BLaER1 treated with 17β-estradiol and CSF1 and Interleukin-3, amounts not matched to agents 10 nM and 100 nM (cell line): ENCODE data around the gene SEMA5A.

Source experiments
- H3K27ac ChIP-seq, 11 experiments: shearing (Covaris generic); formaldehyde crosslinking; 2 replicates each; pipeline ENCODE4 v1.8.1; 2022
- H3K27me3 ChIP-seq, 11 experiments: shearing (Covaris generic); formaldehyde crosslinking; 2 replicates each; pipeline ENCODE4 v1.8.1; 2022
- H3K36me3 ChIP-seq, 11 experiments: shearing (Covaris generic); formaldehyde crosslinking; 2 replicates each; pipeline ENCODE4 v1.8.1; 2022
- H3K4me1 ChIP-seq, 10 experiments: shearing (Covaris generic); formaldehyde crosslinking; 2 replicates each; pipeline ENCODE4 v1.8.1; 2022
- H3K4me2 ChIP-seq, 11 experiments: shearing (Covaris generic); formaldehyde crosslinking; 2 replicates each; pipeline ENCODE4 v1.8.1; 2022
- H3K4me3 ChIP-seq, 10 experiments: shearing (Covaris generic); formaldehyde crosslinking; 2 replicates each; pipeline ENCODE4 v1.8.1; 2022
- H3K9ac ChIP-seq, 11 experiments: shearing (Covaris generic); formaldehyde crosslinking; 2 replicates each; pipeline ENCODE4 v1.8.1; 2022
- H3K9me3 ChIP-seq, 11 experiments: shearing (Covaris generic); formaldehyde crosslinking; replicated peaks in 1 of 11; 2 replicates each; pipeline ENCODE4 v1.8.1; 2022
- H4K20me1 ChIP-seq, 11 experiments: shearing (Covaris generic); formaldehyde crosslinking; 2 replicates each; pipeline ENCODE4 v1.8.1; 2022
- Cebpa-rat ChIP-seq, 11 experiments: shearing (Covaris generic); IDR thresholded peaks; 2 replicates each; pipeline ENCODE4 v1.8.1; 2022

SEMA5A gene

DNA sequence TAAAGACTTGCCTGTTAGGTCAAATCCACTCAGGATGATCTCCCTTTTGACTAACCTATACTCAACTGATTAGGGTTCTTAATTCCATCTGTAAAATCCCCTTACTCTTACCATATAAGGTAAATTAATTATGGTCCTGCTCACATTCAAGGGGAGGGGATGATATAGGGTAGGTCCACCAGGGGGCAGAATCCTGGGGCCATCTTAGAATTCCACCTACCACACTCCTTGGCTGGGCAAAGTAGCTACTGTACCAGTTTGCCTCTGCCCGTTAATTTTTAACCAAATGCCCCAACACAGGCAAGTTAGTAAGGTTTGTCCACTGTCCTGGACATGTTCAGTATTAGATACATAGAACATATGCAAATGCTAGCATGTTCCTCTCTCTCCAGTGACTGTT is 262.4 kb downstream of the SEMA5A start:
- Histone ChIP-seq H3K9me3 (peaks cover 4 to 8% (median 7%) of the 10 kb centered on the region in 11 experiments; a peak in 19 of 22 replicates), H3K36me3 (no peaks in the 10 kb centered on the region), H3K4me3 (no peak overlapping the region), H3K4me1 (peaks cover 0 to 16% (median 0%) of the 10 kb centered on the region in 10 experiments; a peak in 5 of 20 replicates), H3K9ac (no peak overlapping the region), H3K4me2 (no peak overlapping the region), H3K27me3 (no peaks in the 10 kb centered on the region), H4K20me1 (no peaks in the 10 kb centered on the region), H3K27ac (no peak overlapping the region)
- TF ChIP-seq Cebpa-rat (IDR thresholded peaks at IDR 0.05): no peak

DNA sequence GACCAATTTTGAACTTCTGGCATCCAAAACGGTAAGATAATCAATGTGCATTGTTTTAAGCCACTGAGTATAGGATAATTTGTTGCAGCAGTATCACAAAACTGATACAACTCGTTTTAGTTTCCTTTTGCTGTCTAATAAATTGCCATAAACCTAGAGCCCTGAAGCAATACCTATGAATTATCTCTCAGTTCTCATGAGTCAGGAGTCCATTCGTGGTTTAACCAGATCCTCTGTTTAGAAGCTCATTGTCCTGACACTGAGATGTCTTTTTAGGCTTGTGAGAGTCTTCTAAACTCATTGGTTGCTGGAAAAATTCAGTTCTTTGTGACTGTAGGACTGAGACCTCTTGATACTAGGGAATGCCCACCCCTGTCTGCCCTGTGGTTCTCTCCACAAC is 262.9 kb downstream of the SEMA5A start:
- no peak overlapping the region for H3K9ac ChIP-seq
- H3K4me2 ChIP-seq: no peak overlapping the region
- H4K20me1 ChIP-seq: no peaks in the 10 kb centered on the region
- H3K9me3 ChIP-seq: peaks cover 8 to 13% (median 12%) of the 10 kb centered on the region in 11 experiments; a peak in 19 of 22 replicates
- no peaks in the 10 kb centered on the region for H3K36me3 ChIP-seq
- no peaks in the 10 kb centered on the region for H3K27me3 ChIP-seq
- no peak for TF ChIP-seq Cebpa-rat (IDR thresholded peaks at IDR 0.05)
- H3K27ac ChIP-seq: no peak overlapping the region
- no peak overlapping the region for H3K4me3 ChIP-seq
- peaks cover 0 to 16% (median 0%) of the 10 kb centered on the region in 10 experiments; a peak in 5 of 20 replicates for H3K4me1 ChIP-seq

DNA sequence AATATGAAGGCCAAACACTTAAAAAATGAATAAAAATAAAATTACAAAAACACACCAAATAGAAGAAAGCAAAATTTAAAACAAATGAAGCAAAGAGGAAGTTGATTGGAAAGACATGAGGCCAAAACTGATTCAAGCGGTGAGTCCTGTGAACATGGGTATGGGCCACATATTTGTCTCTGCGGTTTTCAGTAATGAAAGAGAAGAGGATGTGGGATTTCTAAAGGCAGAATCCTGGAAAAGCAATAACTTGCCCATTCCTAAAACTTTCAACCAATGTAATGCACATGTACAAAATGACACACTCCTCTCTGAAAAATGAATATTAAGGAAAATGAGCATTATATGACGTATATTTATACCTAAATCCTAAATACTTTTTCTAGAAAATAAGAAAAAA is 263.7 kb downstream of the SEMA5A start:
- Histone ChIP-seq H3K4me2 (no peak overlapping the region), H4K20me1 (no peaks in the 10 kb centered on the region), H3K27me3 (no peaks in the 10 kb centered on the region), H3K27ac (no peak overlapping the region), H3K9ac (no peak overlapping the region), H3K4me3 (no peak overlapping the region), H3K4me1 (peaks cover 0 to 16% (median 0%) of the 10 kb centered on the region in 10 experiments; a peak in 5 of 20 replicates), H3K9me3 (peaks cover 8 to 14% (median 12%) of the 10 kb centered on the region in 11 experiments; a peak in 19 of 22 replicates), H3K36me3 (no peaks in the 10 kb centered on the region)
- TF ChIP-seq Cebpa-rat (IDR thresholded peaks at IDR 0.05): no peak

DNA sequence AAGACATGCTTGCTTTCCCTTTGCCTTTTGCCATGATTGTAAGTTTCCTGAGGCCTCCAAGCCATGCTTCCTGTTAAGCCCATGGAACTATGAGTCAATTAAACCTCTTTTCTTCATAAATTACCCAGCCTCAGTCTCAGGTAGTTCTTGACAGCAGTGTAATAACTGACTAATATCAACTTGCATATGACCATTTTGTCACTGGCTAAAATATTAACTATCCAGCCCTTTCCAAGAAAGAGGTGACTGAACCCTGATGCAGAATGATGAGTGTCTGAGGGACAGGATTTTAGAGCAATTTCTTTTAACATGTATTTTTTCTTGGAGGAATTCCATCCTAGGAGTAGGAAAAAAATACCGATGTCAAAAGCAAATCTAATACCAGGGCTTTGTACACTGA is 266.1 kb downstream of the SEMA5A start:
- Histone ChIP-seq H3K27ac (no peak overlapping the region), H3K4me1 (peaks cover 0 to 10% (median 0%) of the 10 kb centered on the region in 10 experiments; a peak in 5 of 20 replicates), H4K20me1 (no peaks in the 10 kb centered on the region), H3K9me3 (peaks cover 8 to 14% (median 12%) of the 10 kb centered on the region in 11 experiments; a peak in 19 of 22 replicates), H3K9ac (no peak overlapping the region), H3K4me2 (no peak overlapping the region), H3K36me3 (no peaks in the 10 kb centered on the region), H3K4me3 (no peak overlapping the region), H3K27me3 (no peaks in the 10 kb centered on the region)
- TF ChIP-seq Cebpa-rat (IDR thresholded peaks at IDR 0.05): no peak

DNA sequence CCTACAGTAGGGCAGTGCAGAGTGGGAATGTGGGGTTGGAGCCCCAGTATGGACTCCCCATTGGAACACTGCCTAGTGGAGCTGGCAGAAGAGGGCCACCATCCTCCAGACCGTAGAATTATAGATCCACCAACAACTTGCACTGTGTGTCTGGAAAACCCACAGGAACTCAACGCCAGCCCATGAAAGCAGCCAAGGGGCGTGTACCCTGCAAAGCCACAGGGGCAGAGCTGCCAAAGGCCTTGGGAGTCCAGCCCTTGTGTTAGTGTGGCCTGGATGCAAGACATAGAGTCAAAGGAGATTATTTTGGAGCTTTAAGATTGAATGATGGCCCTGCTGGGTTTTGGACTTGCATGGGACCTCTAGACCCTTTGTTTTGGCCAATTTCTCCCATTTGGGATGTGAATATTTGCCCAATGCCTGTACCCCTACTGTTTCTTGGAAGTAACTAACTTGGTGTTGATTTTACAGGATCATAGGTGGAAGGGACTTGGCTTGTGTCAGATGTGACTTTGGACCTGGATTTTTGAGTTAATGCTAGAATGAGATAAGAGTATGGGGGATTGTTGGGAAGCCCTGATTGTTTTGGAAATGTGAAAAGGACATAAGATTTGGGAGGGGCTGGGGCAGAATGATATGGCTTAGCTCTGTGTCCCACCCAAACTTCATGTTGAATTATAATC is 266.8 kb downstream of the SEMA5A start:
- no peak overlapping the region for H3K4me3 ChIP-seq
- no peak overlapping the region for H3K9ac ChIP-seq
- H3K27ac ChIP-seq: no peak overlapping the region
- H3K4me1 ChIP-seq: peaks cover 0 to 2% (median 0%) of the 10 kb centered on the region in 10 experiments; a peak in 4 of 20 replicates
- peaks cover 8 to 14% (median 12%) of the 10 kb centered on the region in 11 experiments; a peak in 19 of 22 replicates for H3K9me3 ChIP-seq
- H4K20me1 ChIP-seq: no peaks in the 10 kb centered on the region
- TF ChIP-seq Cebpa-rat (IDR thresholded peaks at IDR 0.05): no peak
- no peaks in the 10 kb centered on the region for H3K36me3 ChIP-seq
- H3K27me3 ChIP-seq: no peaks in the 10 kb centered on the region
- no peak overlapping the region for H3K4me2 ChIP-seq

DNA sequence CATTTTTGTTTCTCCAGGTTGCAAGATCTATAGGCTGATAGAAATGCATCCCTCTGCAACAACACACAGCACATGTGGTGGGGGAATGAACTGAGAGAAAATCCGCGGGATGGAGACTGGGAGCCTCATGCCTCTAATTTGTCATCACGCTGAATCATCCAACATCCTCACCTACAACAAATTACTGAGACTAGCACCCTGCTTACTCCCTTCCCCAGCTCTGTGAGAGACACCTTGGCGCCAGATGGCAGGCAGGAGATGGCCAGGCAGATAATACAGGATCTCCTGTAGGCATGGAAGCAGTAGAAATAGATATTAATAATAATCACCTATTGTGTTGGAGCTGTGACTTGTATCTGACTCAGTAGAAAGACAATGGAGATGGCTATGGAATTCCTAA is 276.9 kb downstream of the SEMA5A start:
- no peak for TF ChIP-seq Cebpa-rat (IDR thresholded peaks at IDR 0.05)
- peaks cover 0 to 23% (median 14%) of the 10 kb centered on the region in 11 experiments; a peak in 14 of 22 replicates for H3K9me3 ChIP-seq
- H3K27me3 ChIP-seq: no peaks in the 10 kb centered on the region
- H3K4me3 ChIP-seq: no peak overlapping the region
- no peaks in the 10 kb centered on the region for H3K36me3 ChIP-seq
- no peak overlapping the region for H3K9ac ChIP-seq
- H3K4me1 ChIP-seq: no peaks in the 10 kb centered on the region
- no peaks in the 10 kb centered on the region for H4K20me1 ChIP-seq
- H3K27ac ChIP-seq: no peak overlapping the region
- no peak overlapping the region for H3K4me2 ChIP-seq

DNA sequence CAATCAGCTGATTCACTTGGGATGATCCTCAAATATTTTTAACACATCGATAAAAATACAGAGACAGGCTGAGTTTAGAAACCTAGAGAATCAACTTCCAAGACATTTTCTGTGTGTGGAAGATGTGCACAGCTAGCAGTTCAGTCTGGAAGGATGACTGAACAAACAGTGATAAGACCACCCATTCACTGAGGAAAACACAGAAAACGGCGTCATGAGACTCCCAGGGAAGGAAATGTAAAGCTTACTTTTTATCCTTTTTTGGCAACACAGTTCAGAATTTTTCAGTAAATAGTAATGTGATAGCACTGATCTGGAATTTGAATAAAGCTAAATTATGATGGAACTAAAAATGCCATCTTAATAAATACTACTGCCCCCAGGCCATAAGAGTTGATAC is 277.6 kb downstream of the SEMA5A start:
- no peak for TF ChIP-seq Cebpa-rat (IDR thresholded peaks at IDR 0.05)
- no peak overlapping the region for H3K4me2 ChIP-seq
- H4K20me1 ChIP-seq: no peaks in the 10 kb centered on the region
- no peaks in the 10 kb centered on the region for H3K4me1 ChIP-seq
- H3K9ac ChIP-seq: no peak overlapping the region
- no peak overlapping the region for H3K27ac ChIP-seq
- no peaks in the 10 kb centered on the region for H3K36me3 ChIP-seq
- H3K9me3 ChIP-seq: peaks cover 0 to 23% (median 13%) of the 10 kb centered on the region in 11 experiments; a peak in 14 of 22 replicates
- H3K27me3 ChIP-seq: no peaks in the 10 kb centered on the region
- no peak overlapping the region for H3K4me3 ChIP-seq

DNA sequence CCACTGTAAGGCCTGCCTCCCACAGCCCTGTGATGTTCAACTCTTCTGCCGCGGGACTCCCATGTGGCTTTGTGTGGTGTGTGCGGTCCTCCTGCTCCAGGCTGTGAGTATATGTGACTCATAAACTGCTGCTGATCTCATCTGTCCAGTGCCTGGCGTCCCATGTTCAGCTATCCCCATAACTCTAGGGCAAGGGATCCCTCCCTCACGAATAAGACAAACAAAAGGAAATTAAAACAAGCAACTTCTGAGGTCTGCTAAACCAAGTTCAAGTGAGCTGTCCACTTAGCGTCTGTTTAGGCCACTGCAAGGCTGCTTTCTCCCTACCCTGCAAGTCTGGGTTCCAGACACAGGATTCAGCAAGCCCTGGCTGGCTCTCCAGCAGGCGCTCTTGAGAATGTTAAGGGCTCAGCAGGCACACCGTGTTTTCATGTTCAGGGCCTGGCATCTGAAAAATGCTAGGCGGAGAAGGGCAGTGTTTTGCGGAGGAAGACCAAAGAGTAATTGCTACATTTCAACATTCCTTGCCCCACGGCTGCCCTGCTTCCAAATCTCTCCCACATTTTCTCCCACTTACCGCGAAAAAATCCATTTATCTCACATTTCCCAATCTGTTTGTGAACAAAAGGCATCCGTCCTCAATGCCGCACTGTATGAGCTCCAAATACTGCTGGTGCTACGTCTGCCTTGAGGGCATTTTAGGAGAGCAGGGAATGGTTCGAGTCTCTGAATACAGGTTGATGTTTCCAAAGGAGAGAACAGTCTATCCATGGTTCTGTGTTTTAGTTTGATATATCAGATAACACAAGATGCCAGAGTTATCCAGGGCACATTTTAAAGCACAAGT is 280.2 kb downstream of the SEMA5A start:
- no peak overlapping the region for H3K9ac ChIP-seq
- no peak for TF ChIP-seq Cebpa-rat (IDR thresholded peaks at IDR 0.05)
- no peaks in the 10 kb centered on the region for H3K27me3 ChIP-seq
- no peaks in the 10 kb centered on the region for H4K20me1 ChIP-seq
- no peaks in the 10 kb centered on the region for H3K36me3 ChIP-seq
- H3K4me2 ChIP-seq: no peak overlapping the region
- H3K9me3 ChIP-seq: peaks cover 0 to under 1% (median 0%) of the 10 kb centered on the region in 11 experiments; a peak in 1 of 22 replicates
- no peak overlapping the region for H3K4me3 ChIP-seq
- no peaks in the 10 kb centered on the region for H3K4me1 ChIP-seq
- H3K27ac ChIP-seq: no peak overlapping the region

DNA sequence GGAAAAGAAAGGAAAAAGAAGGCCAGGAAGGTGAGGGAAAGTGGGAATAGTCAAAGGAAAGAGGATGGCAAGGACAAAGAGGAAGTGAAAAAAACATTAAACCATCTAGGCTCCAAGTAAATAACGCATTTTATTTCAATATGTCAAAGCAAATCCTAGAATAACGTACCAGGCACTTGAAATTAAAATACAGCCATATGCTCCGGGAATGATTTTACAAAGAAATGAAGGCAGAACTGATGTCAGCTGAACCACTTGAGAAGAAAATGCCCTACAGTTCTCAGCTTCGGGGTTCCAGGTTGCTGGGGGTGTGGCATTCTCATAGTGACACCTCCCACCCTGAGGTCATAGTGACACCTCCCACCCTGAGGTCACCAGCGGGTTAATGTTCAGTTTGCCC is 281.6 kb downstream of the SEMA5A start:
- no peak overlapping the region for H3K9ac ChIP-seq
- TF ChIP-seq Cebpa-rat (IDR thresholded peaks at IDR 0.05): no peak
- no peaks in the 10 kb centered on the region for H3K9me3 ChIP-seq
- no peak overlapping the region for H3K4me2 ChIP-seq
- H3K4me3 ChIP-seq: no peak overlapping the region
- H3K27ac ChIP-seq: no peak overlapping the region
- H3K4me1 ChIP-seq: no peaks in the 10 kb centered on the region
- H3K36me3 ChIP-seq: no peaks in the 10 kb centered on the region
- no peaks in the 10 kb centered on the region for H4K20me1 ChIP-seq
- no peaks in the 10 kb centered on the region for H3K27me3 ChIP-seq
